ENCODE results near the gene CEP95.
"Not testable (repeated sequence)": the region's sequence is repeated elsewhere in the genome, so short reads cannot be mapped to it uniquely, and the experiment has no call there.

CEP95 gene, protein sequence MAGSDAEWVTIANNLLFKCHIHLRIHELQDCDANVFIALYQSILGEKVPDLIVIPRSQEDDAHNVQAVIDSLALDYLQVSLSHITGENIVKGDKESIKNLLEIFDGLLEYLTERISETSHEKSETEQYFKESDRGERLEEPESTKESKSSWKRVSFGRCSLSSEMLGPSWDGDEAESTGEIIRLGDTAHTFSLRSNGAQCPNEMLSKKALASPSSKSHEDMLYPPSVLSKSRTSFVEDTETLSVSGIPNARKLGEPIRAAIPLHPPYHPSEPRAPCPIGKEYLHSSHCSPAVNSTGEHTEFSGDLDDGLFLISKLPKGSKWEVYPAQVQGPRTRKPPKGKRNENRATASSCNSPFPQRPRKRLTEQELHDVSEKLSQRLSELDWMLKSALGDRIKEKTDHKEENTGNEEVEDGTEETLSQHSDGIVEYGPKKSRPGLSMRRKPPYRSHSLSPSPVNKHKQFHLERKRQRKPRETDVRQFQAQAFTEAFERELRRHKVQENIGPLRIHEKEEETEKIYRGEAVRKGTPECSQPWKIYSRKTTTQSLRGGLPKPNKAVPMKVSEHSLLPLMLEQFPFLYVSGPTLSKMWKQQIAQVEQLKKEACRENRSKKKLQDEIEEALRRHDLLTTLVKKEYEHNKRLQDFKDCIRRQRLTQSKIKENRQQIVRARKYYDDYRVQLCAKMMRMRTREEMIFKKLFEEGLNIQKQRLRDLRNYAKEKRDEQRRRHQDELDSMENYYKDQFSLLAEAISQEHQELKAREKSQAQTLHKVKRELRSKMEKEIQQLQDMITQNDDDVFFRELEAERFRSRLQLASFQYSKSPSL

GRCh38 chr17:64506576-64507412 is at the start of gene CEP95:
Gene CEP95 (plus strand): TSS chr17:64506977. CDS start chr17:64507098, 121 bp downstream.
- Mint-ChIP-seq H3K27me3 (ENCODE audit: low read depth) (no peaks in the 10 kb centered on the region), H3K4me1 (peaks cover 52% of the 10 kb centered on the region), H3K36me3 (ENCODE audit: low read depth) (peaks cover 59% of the 10 kb centered on the region), H3K27ac (peak within 1 kb of the TSS; percentile 100), H3K9me3 (no peaks in the 10 kb centered on the region), H3K4me3 (peak within 1 kb of the TSS; percentile 97 to 100 (median 99))
- TF ChIP-seq CTCF (IDR thresholded peaks at IDR 0.05; ENCODE audit: unreplicated experiment in 3 of 3): no peak

DNA sequence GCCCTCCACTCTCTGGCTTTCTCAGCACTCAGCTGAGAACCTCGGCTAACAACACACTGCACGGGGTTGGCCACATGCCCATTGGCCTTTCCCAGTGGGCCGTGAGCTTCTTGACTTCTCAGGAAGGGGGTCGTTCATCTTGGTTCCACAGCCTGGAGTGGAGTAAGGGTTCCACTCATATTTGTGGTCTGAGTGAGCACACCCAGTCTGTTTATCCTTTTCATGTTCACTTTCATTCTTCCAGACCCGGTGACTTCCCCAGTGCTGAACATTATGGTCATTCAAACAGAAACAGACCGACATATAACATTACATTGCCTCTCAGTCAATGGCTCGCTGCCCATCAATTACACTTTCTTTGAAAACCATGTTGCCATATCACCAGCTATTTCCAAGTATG is 49.6 kb upstream of the CEP95 start:
- TF ChIP-seq CTCF (IDR thresholded peaks at IDR 0.05; ENCODE audit: unreplicated experiment in 3 of 3): no peak
- H3K4me1 Mint-ChIP-seq: peaks cover 5% of the 10 kb centered on the region

DNA sequence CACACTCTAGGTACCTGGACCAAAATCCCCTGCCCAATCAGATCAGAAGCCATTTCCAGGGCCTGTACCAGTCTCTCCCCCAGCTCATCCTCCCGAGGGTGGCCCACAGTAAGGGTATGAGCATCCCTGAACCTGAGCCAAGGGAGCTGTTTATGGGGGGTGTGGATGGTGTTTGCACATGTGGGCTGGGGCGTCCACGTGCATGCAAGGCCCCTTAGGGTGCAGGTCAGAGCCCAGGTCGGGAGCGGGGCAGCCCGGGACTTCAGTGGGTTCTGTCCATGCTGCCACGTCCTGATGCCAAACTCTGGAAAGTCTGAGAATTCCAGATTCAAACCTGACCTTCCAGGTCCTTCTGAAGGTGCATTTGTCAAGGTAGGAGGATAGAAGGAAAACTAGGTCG is 48.0 kb upstream of the CEP95 start:
- no peak overlapping the region for H3K4me3 Mint-ChIP-seq
- H3K27ac Mint-ChIP-seq: no peak overlapping the region
- H3K9me3 Mint-ChIP-seq: no peaks in the 10 kb centered on the region
- H3K4me1 Mint-ChIP-seq: peaks cover 5% of the 10 kb centered on the region
- TF ChIP-seq CTCF (IDR thresholded peaks at IDR 0.05; ENCODE audit: unreplicated experiment in 3 of 3): no peak
- H3K36me3 Mint-ChIP-seq (ENCODE audit: low read depth): no peaks in the 10 kb centered on the region
- no peaks in the 10 kb centered on the region for H3K27me3 Mint-ChIP-seq (ENCODE audit: low read depth)

More for the DNA sequence above, 49.6 kb upstream of the CEP95 start:
- Mint-ChIP-seq H3K36me3 (ENCODE audit: low read depth) (no peaks in the 10 kb centered on the region), H3K27ac (no peak overlapping the region), H3K9me3 (no peaks in the 10 kb centered on the region), H3K27me3 (ENCODE audit: low read depth) (no peaks in the 10 kb centered on the region), H3K4me3 (no peak overlapping the region)

DNA sequence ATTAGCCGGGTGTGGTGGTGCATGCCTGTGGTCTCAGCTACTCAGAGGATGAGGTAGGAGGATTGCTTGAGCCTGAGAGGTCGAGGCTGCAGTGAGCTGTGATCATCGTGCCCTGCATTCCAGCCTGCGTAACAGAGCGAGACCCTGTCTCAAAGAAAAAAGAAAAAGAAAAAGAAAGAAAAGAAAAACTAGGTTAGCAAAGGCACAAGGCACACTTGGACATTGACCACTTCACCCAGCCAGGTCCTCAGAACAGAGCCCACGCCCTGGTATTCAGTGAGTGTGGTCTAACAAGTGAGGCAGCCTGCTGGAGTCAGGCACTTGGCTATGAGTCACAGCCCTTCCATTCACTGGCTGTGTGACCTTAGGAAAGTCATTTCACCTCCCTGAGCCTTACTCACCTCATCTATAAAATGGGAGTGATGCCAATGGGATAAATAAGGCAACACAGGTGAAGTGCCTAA is 47.5 kb upstream of the CEP95 start:
- Mint-ChIP-seq H3K9me3 (no peaks in the 10 kb centered on the region), H3K36me3 (ENCODE audit: low read depth) (no peaks in the 10 kb centered on the region), H3K4me1 (peaks cover 5% of the 10 kb centered on the region), H3K4me3 (no peak overlapping the region), H3K27me3 (ENCODE audit: low read depth) (no peaks in the 10 kb centered on the region), H3K27ac (no peak overlapping the region)
- TF ChIP-seq CTCF (IDR thresholded peaks at IDR 0.05; ENCODE audit: unreplicated experiment in 3 of 3): no peak

- not testable (repeated sequence) for H3K27me3 Mint-ChIP-seq (ENCODE audit: low read depth); H3K27ac Mint-ChIP-seq; H3K36me3 Mint-ChIP-seq (ENCODE audit: low read depth); H3K4me3 Mint-ChIP-seq; H3K9me3 Mint-ChIP-seq; H3K4me1 Mint-ChIP-seq
These were observed 47.0 kb upstream of the CEP95 start for GRCh38 chr17:64459818-64460217.

GRCh38 chr17:64460955-64461354 is 45.8 kb upstream of the CEP95 start:
- Mint-ChIP-seq H3K27me3 (ENCODE audit: low read depth) (no peaks in the 10 kb centered on the region), H3K9me3 (no peaks in the 10 kb centered on the region), H3K4me3 (no peak overlapping the region), H3K36me3 (ENCODE audit: low read depth) (no peaks in the 10 kb centered on the region), H3K4me1 (peaks cover 5% of the 10 kb centered on the region), H3K27ac (peak overlapping the region in 1 of 3 experiments; percentile 1)
- no peak for TF ChIP-seq CTCF (IDR thresholded peaks at IDR 0.05; ENCODE audit: unreplicated experiment in 3 of 3)

Data from nephron (organoid).